ENCODE results near the gene MAGI2.

DNA sequence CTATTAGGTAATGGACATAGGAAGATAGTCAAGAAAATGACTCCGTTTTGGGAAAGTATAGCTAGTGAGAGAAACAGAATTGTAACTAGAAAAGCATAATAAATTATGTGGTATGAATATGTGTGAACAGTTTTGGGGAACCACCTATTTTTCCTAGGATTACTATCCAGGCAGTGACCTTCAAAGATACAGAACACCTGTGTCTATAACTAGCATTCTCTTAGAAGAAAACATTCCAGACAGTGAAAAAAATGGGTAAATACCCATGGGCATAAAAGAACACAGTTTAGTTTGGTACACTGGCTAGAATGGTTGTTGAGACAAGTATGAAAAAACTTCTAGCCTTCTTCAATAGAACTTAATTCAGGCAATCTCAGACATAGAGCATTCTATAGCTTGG is 690.8 kb downstream of the MAGI2 start:
- TF ChIP-seq POLR2A (IDR thresholded peaks at IDR 0.05) (no peak), CTCF (IDR thresholded peaks at IDR 0.05 in 4 of 5, conservative IDR thresholded peaks at IDR 0.05 in 1 of 5) (no peak)
